ENCODE data around the gene NAA40. TPM values are rescaled to one million over a fixed set of nuclear protein-coding genes. Genes with fewer than 3 reads are reported as not detected.

NAA40 gene
- polyA plus RNA-seq, 1 donor from 2014 or later = 66.7 TPM

DNA sequence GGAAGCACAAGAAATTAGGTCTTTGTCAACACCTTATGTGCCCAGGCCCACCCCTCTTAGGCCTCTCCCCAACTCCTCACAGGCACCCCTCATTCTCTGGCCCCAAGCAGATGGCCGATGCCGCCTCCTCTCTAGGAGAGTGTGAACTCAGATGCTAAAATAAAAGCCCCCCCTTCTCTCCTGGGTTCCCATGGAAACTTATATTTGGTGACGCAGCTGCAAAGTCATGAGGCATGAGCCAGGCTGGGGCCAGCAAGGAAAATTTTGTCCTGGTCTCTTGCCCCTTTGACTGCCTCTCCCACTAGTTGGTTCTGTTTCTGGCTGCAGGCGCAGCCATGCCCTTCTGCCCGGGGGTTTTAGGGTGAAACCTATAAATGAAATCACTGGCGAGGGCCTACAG lies 33.6 kb upstream of the NAA40 start:
- Histone ChIP-seq H3K27me3 (ENCODE audit: insufficient read depth, low read depth, low read length) (no peaks in the 10 kb centered on the region), H3K9ac (ENCODE audit: low read length) (no peak overlapping the region), H4K20me1 (ENCODE audit: insufficient read depth) (no peaks in the 10 kb centered on the region), H3K9me3 (ENCODE audit: low read length) (no peaks in the 10 kb centered on the region), H2AFZ (ENCODE audit: low read depth, low read length) (no peak overlapping the region), H3K79me2 (replicated peaks; ENCODE audit: insufficient read depth, low read length) (no peaks in the 10 kb centered on the region), H3K9me2 (ENCODE audit: insufficient read depth, low read length) (no peaks in the 10 kb centered on the region), H3K4me3 (ENCODE audit: low read length) (no peak overlapping the region), H3F3A (ENCODE audit: insufficient read depth, low read length, poor library complexity, severe bottlenecking) (no peaks in the 10 kb centered on the region), H3K27ac (ENCODE audit: low read length) (no peak overlapping the region), H3K4me2 (ENCODE audit: low read length) (no peak overlapping the region), H3K36me3 (ENCODE audit: insufficient read depth, low read length) (no peaks in the 10 kb centered on the region)
- TF ChIP-seq RAD21 (conservative IDR thresholded peaks at IDR 0.05) (no peak), TAF1 (IDR thresholded peaks at IDR 0.05; ENCODE audit: low read depth) (no peak), EP300 (conservative IDR thresholded peaks at IDR 0.05; ENCODE audit: poor library complexity, severe bottlenecking) (no peak), MXI1 (conservative IDR thresholded peaks at IDR 0.05; ENCODE audit: poor library complexity, severe bottlenecking) (no peak), POLR2AphosphoS5 (IDR thresholded peaks at IDR 0.05) (no peak), SMC3 (conservative IDR thresholded peaks at IDR 0.05; ENCODE audit: poor library complexity) (no peak), EZH2 (IDR thresholded peaks at IDR 0.05; ENCODE audit: borderline replicate concordance, insufficient read depth, low read length, poor library complexity, severe bottlenecking) (no peak)
- TF ChIP-seq, protein P1, sequence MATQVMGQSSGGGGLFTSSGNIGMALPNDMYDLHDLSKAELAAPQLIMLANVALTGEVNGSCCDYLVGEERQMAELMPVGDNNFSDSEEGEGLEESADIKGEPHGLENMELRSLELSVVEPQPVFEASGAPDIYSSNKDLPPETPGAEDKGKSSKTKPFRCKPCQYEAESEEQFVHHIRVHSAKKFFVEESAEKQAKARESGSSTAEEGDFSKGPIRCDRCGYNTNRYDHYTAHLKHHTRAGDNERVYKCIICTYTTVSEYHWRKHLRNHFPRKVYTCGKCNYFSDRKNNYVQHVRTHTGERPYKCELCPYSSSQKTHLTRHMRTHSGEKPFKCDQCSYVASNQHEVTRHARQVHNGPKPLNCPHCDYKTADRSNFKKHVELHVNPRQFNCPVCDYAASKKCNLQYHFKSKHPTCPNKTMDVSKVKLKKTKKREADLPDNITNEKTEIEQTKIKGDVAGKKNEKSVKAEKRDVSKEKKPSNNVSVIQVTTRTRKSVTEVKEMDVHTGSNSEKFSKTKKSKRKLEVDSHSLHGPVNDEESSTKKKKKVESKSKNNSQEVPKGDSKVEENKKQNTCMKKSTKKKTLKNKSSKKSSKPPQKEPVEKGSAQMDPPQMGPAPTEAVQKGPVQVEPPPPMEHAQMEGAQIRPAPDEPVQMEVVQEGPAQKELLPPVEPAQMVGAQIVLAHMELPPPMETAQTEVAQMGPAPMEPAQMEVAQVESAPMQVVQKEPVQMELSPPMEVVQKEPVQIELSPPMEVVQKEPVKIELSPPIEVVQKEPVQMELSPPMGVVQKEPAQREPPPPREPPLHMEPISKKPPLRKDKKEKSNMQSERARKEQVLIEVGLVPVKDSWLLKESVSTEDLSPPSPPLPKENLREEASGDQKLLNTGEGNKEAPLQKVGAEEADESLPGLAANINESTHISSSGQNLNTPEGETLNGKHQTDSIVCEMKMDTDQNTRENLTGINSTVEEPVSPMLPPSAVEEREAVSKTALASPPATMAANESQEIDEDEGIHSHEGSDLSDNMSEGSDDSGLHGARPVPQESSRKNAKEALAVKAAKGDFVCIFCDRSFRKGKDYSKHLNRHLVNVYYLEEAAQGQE (IDR thresholded peaks at IDR 0.05; ENCODE audit: borderline replicate concordance) = no peak
- TF ChIP-seq, protein P2, sequence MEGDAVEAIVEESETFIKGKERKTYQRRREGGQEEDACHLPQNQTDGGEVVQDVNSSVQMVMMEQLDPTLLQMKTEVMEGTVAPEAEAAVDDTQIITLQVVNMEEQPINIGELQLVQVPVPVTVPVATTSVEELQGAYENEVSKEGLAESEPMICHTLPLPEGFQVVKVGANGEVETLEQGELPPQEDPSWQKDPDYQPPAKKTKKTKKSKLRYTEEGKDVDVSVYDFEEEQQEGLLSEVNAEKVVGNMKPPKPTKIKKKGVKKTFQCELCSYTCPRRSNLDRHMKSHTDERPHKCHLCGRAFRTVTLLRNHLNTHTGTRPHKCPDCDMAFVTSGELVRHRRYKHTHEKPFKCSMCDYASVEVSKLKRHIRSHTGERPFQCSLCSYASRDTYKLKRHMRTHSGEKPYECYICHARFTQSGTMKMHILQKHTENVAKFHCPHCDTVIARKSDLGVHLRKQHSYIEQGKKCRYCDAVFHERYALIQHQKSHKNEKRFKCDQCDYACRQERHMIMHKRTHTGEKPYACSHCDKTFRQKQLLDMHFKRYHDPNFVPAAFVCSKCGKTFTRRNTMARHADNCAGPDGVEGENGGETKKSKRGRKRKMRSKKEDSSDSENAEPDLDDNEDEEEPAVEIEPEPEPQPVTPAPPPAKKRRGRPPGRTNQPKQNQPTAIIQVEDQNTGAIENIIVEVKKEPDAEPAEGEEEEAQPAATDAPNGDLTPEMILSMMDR (IDR thresholded peaks at IDR 0.05; ENCODE audit: poor library complexity, severe bottlenecking) = no peak

DNA sequence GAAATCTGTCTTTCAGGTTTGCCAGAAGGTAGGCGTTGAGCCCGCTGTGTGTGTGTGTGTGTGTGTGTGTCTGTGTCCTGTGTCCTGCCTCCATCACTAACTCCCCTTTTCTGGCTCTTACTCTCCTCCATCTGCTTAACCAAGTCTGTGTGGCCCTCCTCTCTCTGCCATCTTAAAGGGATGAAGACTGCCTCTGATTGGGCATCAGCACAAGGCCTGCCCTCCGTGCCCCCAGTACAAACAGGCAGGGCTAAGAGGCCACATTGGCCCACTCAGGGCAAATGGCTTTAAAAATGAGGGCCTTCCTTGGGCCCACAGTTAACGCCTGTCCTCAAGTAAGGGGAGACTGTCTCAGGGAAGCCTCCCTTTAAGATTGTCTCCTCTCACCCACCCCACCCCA lies 32.7 kb upstream of the NAA40 start:
- TF ChIP-seq SMC3 (conservative IDR thresholded peaks at IDR 0.05; ENCODE audit: poor library complexity) (no peak), TAF1 (IDR thresholded peaks at IDR 0.05; ENCODE audit: low read depth) (no peak), MXI1 (conservative IDR thresholded peaks at IDR 0.05; ENCODE audit: poor library complexity, severe bottlenecking) (no peak), EZH2 (IDR thresholded peaks at IDR 0.05; ENCODE audit: borderline replicate concordance, insufficient read depth, low read length, poor library complexity, severe bottlenecking) (no peak), RAD21 (conservative IDR thresholded peaks at IDR 0.05) (no peak), POLR2AphosphoS5 (IDR thresholded peaks at IDR 0.05) (no peak), EP300 (conservative IDR thresholded peaks at IDR 0.05; ENCODE audit: poor library complexity, severe bottlenecking) (no peak)
- TF ChIP-seq, protein P2 (IDR thresholded peaks at IDR 0.05; ENCODE audit: poor library complexity, severe bottlenecking) = no peak
- TF ChIP-seq, protein P1 (IDR thresholded peaks at IDR 0.05; ENCODE audit: borderline replicate concordance) = no peak
- Histone ChIP-seq H3K79me2 (replicated peaks; ENCODE audit: insufficient read depth, low read length) (no peaks in the 10 kb centered on the region), H3K4me2 (ENCODE audit: low read length) (no peak overlapping the region), H3K36me3 (ENCODE audit: insufficient read depth, low read length) (no peaks in the 10 kb centered on the region), H3K27ac (ENCODE audit: low read length) (no peak overlapping the region), H4K20me1 (ENCODE audit: insufficient read depth) (no peaks in the 10 kb centered on the region), H3F3A (ENCODE audit: insufficient read depth, low read length, poor library complexity, severe bottlenecking) (no peaks in the 10 kb centered on the region), H2AFZ (ENCODE audit: low read depth, low read length) (no peak overlapping the region), H3K9me3 (ENCODE audit: low read length) (no peaks in the 10 kb centered on the region), H3K9me2 (ENCODE audit: insufficient read depth, low read length) (no peaks in the 10 kb centered on the region), H3K27me3 (ENCODE audit: insufficient read depth, low read depth, low read length) (no peaks in the 10 kb centered on the region), H3K4me3 (ENCODE audit: low read length) (no peak overlapping the region), H3K9ac (ENCODE audit: low read length) (no peak overlapping the region)
